ENCODE results near the gene SLC38A8. TPM values are rescaled to one million over a fixed set of nuclear protein-coding genes. Genes with fewer than 3 reads are reported as not detected.

Gene SLC38A8
- total and polyA plus RNA-seq, 2 experiments from 2014 or later, result not detected

DNA sequence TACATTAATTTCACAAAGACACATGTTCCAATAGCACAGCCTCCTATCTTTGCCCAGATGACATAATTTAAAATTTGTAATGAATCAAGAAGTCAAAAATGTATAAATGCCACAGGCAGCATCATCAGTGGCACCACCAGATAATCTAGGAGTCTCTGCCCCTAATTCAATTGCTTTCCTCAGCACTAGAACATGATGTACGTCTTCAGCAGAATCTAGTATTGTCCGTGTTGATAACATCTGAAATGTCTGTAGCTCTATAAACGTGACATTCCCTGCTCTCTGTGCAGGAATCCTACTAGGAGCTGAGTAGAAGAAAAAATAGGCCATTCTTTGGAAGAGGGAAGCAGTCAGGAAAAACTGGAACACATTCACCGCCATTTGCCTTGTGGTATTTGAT, 21.4 kb upstream of the SLC38A8 start:
- TF ChIP-seq, protein P1, sequence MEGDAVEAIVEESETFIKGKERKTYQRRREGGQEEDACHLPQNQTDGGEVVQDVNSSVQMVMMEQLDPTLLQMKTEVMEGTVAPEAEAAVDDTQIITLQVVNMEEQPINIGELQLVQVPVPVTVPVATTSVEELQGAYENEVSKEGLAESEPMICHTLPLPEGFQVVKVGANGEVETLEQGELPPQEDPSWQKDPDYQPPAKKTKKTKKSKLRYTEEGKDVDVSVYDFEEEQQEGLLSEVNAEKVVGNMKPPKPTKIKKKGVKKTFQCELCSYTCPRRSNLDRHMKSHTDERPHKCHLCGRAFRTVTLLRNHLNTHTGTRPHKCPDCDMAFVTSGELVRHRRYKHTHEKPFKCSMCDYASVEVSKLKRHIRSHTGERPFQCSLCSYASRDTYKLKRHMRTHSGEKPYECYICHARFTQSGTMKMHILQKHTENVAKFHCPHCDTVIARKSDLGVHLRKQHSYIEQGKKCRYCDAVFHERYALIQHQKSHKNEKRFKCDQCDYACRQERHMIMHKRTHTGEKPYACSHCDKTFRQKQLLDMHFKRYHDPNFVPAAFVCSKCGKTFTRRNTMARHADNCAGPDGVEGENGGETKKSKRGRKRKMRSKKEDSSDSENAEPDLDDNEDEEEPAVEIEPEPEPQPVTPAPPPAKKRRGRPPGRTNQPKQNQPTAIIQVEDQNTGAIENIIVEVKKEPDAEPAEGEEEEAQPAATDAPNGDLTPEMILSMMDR (IDR thresholded peaks at IDR 0.05; ENCODE audit: poor library complexity), result no peak
- no peak for TF ChIP-seq EZH2 (IDR thresholded peaks at IDR 0.05; ENCODE audit: borderline replicate concordance)
- no peak for TF ChIP-seq EZH2phosphoT487 (IDR thresholded peaks at IDR 0.05; ENCODE audit: low read depth, severe bottlenecking, unreplicated experiment)
- Histone ChIP-seq H3K4me2 (no peak overlapping the region), H2AFZ (no peak overlapping the region), H3K27me3 (no peaks in the 10 kb centered on the region), H3K9me3 (ENCODE audit: low read depth) (no peaks in the 10 kb centered on the region), H3K4me3 (no peak overlapping the region), H3K79me2 (no peaks in the 10 kb centered on the region), H3K36me3 (replicated peaks; ENCODE audit: insufficient read depth, low read depth) (no peaks in the 10 kb centered on the region), H3K27ac (no peak overlapping the region), H4K20me1 (ENCODE audit: insufficient read depth, poor library complexity, severe bottlenecking) (no peaks in the 10 kb centered on the region), H3K9me2 (replicated peaks; ENCODE audit: insufficient read depth) (no peaks in the 10 kb centered on the region), H3K4me1 (ENCODE audit: insufficient read depth) (no peaks in the 10 kb centered on the region)
- WGBS (ENCODE audit: low lambda C conversion rate, missing lambda C conversion rate), result 86% methylated on average over 4 of the region's 4 CpGs
- no peak for DNase-seq (ENCODE audit: low spot score)

DNA sequence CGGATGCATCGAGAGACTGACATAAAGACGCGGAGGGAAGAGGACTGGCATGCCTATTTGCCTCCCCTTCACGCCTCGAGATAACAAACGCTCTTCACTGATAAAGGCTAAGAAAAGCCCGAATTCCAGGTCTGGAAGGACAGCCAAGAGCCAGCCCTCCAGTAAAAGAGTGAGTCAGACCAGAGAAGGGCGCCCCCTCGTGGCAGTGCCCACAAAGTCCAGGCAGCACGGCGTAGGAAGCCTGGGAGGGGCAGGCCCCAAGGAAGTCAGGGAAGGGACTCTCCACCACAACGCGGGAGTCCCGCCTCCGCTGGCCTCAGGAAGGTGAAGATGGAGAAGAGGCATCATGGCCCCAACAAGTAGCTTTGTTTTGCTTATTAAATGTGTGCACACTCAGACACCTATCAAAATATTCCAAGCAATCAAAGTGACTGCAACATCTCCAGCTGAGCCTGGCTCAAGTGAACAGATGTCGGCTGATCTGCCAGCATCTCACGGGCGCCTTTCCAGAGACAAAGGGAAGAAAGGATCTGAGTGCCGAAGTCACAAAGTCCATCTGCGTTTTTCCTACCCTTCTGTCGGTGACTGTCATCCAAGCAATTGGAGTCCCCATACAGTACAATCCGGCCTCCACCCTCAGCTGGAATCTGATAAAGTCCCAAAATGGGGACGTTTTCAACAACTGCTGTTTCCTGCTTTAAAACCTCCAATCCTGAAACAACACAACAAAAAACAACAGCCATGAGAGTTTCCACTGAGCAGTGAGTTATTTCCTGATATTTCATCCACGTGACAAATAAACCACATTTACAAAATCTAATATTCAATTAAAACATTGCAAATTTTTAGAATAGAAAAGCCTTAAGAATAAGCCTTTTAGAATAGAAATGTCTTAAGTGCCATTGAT, 20.4 kb upstream of the SLC38A8 start:
- no peak overlapping the region for H2AFZ ChIP-seq
- TF ChIP-seq EZH2 (IDR thresholded peaks at IDR 0.05; ENCODE audit: borderline replicate concordance) (no peak), EZH2phosphoT487 (IDR thresholded peaks at IDR 0.05; ENCODE audit: low read depth, severe bottlenecking, unreplicated experiment) (no peak)
- TF ChIP-seq, protein P1 (IDR thresholded peaks at IDR 0.05; ENCODE audit: poor library complexity), result peak; percentile 85
- peak; percentile 86 for DNase-seq (ENCODE audit: low spot score)
- WGBS (ENCODE audit: low lambda C conversion rate, missing lambda C conversion rate), result 50% methylated on average over 25 of the region's 25 CpGs
- H3K9me3 ChIP-seq (ENCODE audit: low read depth), result no peaks in the 10 kb centered on the region
- no peaks in the 10 kb centered on the region for H3K9me2 ChIP-seq (replicated peaks; ENCODE audit: insufficient read depth)
- H3K79me2 ChIP-seq, result no peaks in the 10 kb centered on the region
- H3K27ac ChIP-seq, result no peak overlapping the region
- no peaks in the 10 kb centered on the region for H3K27me3 ChIP-seq
- no peak overlapping the region for H3K4me3 ChIP-seq
- H3K4me2 ChIP-seq, result no peak overlapping the region
- H3K36me3 ChIP-seq (replicated peaks; ENCODE audit: insufficient read depth, low read depth), result no peaks in the 10 kb centered on the region
- no peaks in the 10 kb centered on the region for H3K4me1 ChIP-seq (ENCODE audit: insufficient read depth)
- H4K20me1 ChIP-seq (ENCODE audit: insufficient read depth, poor library complexity, severe bottlenecking), result no peaks in the 10 kb centered on the region

DNA sequence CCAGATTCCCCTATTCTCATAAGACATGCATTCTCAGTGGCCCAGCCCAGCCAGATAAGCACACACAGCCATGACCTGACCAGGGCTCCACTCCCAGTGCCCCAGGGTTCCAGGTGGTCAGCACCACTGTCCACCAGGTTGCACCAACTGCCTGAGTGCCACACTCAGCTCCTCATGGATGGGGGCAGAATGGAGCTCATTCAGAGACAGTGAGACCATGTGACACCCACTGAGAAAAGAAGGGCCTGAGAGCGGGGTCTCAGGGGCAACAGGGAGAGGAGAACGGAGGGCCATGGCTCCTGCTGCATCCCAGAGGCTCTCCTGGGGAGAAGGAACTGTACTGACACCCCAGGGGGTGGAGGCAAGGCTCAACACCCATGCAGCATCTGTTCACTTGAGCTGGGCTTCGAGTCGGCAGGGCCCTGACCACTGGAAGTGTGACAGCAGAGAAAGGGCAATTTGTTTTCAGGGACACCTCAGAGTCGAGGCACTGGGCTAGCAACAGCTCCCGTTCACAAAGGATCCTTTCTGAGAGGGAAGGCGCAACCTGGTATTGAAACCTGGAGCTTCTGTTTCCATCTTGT, 18.7 kb upstream of the SLC38A8 start:
- Histone ChIP-seq H3K79me2 (no peaks in the 10 kb centered on the region), H3K9me2 (replicated peaks; ENCODE audit: insufficient read depth) (no peaks in the 10 kb centered on the region), H3K36me3 (replicated peaks; ENCODE audit: insufficient read depth, low read depth) (no peaks in the 10 kb centered on the region), H4K20me1 (ENCODE audit: insufficient read depth, poor library complexity, severe bottlenecking) (no peaks in the 10 kb centered on the region), H2AFZ (no peak overlapping the region), H3K4me1 (ENCODE audit: insufficient read depth) (no peaks in the 10 kb centered on the region), H3K4me3 (no peak overlapping the region), H3K27ac (no peak overlapping the region), H3K27me3 (no peaks in the 10 kb centered on the region), H3K4me2 (no peak overlapping the region), H3K9me3 (ENCODE audit: low read depth) (no peaks in the 10 kb centered on the region)
- WGBS (ENCODE audit: low lambda C conversion rate, missing lambda C conversion rate), result 96% methylated on average over 7 of the region's 7 CpGs
- TF ChIP-seq EZH2 (IDR thresholded peaks at IDR 0.05; ENCODE audit: borderline replicate concordance) (no peak), EZH2phosphoT487 (IDR thresholded peaks at IDR 0.05; ENCODE audit: low read depth, severe bottlenecking, unreplicated experiment) (no peak)
- TF ChIP-seq, protein P1 (IDR thresholded peaks at IDR 0.05; ENCODE audit: poor library complexity), result no peak
- no peak for DNase-seq (ENCODE audit: low spot score)

Measured in hepatocyte (in vitro differentiated cells).